ENCODE results near the gene FAM114A1. TPM values are rescaled to one million over a fixed set of nuclear protein-coding genes. Genes with fewer than 3 reads are reported as not detected.

Gene FAM114A1
- total and polyA plus RNA-seq, 2 of the 8 experiments (the other 6 are each of a cell fraction or from before 2014, with no cell fraction given) = 9.5 to 12.0 TPM

- H2BK15ac ChIP-seq (ENCODE audit: low read length) = no peak overlapping the region
- H3K14ac ChIP-seq (ENCODE audit: insufficient read length) = no peak overlapping the region
- H2AK5ac ChIP-seq (ENCODE audit: low read depth, low read length) = no peak overlapping the region
- H4K8ac ChIP-seq (ENCODE audit: extremely low read depth, insufficient read depth, low read length) = no peak overlapping the region
- no peak overlapping the region for H4K91ac ChIP-seq (replicated peaks; ENCODE audit: insufficient read length, low read length)
- H3K4ac ChIP-seq (replicated peaks; ENCODE audit: insufficient read length, low read depth, low read length) = no peak overlapping the region
- no peaks in the 10 kb centered on the region; a peak in 1 of 8 replicates for H3K36me3 ChIP-seq (ENCODE audit: control insufficient read depth in 2 of 4, insufficient read depth in 4 of 4, low read length in 3 of 4)
- ChIA-PET POLR2A (ENCODE audit: partially characterized antibody) (no interaction called here), CTCF (ENCODE audit: partially characterized antibody) (interaction anchor here (1.1 to 3.8 kb wide), 6 partner anchors 11 to 237 kb away, joined by 3 to 22 read pairs (median 8); no protein-coding TSS in a partner anchor)
- no peak overlapping the region for H3K23ac ChIP-seq (ENCODE audit: insufficient read length)
- 87% methylated on average over 10 of the region's 10 CpGs; no CpG with 5 or more reads in 1 of the 2 experiments for WGBS, 2 experiments (ENCODE audit: extremely low coverage in 1 of 2, insufficient coverage in 1 of 2, insufficient read length in 1 of 2, insufficient replicate concordance in 2 of 2, low coverage in 1 of 2, low lambda C conversion rate in 2 of 2, missing lambda C conversion rate in 1 of 2)
- no peaks in the 10 kb centered on the region for H4K20me1 ChIP-seq (replicated peaks in 1 of 2; ENCODE audit: control insufficient read depth in 1 of 2, insufficient read depth in 2 of 2, low read length in 2 of 2)
- H3K79me2 ChIP-seq (ENCODE audit: control insufficient read depth in 1 of 2, insufficient read depth in 2 of 2, low read length in 2 of 2) = no peaks in the 10 kb centered on the region
- H4K5ac ChIP-seq (ENCODE audit: insufficient read length, low read depth, low read length) = no peak overlapping the region
- no peak overlapping the region for H3K56ac ChIP-seq (replicated peaks; ENCODE audit: insufficient read length, low read depth, low read length)
- no peaks in the 10 kb centered on the region for H3K27me3 ChIP-seq (replicated peaks in 1 of 4; ENCODE audit: control insufficient read depth in 3 of 4, extremely low read depth in 1 of 4, insufficient read depth in 3 of 4, low read length in 3 of 4)
- no peak overlapping the region for H3K4me3 ChIP-seq (ENCODE audit: extremely low read depth in 1 of 4, insufficient read depth in 2 of 4, low read depth in 3 of 4, low read length in 4 of 4)
- H2AFZ ChIP-seq (ENCODE audit: low read length) = no peak overlapping the region
- H3K9me3 ChIP-seq (ENCODE audit: insufficient read depth in 2 of 2, low read depth in 1 of 2, low read length in 1 of 2) = no peaks in the 10 kb centered on the region
- H3K9ac ChIP-seq (replicated peaks in 1 of 4; ENCODE audit: extremely low read depth in 1 of 4, low read depth in 3 of 4, low read length in 3 of 4) = no peak overlapping the region
- H2BK120ac ChIP-seq (replicated peaks; ENCODE audit: low read depth, low read length) = no peak overlapping the region
- no peak overlapping the region for H3K4me2 ChIP-seq (ENCODE audit: insufficient read depth in 1 of 2, low read depth in 2 of 2, low read length in 2 of 2)
- no peak overlapping the region for H2BK12ac ChIP-seq (ENCODE audit: low read depth, low read length)
- no peak overlapping the region for H3K18ac ChIP-seq (ENCODE audit: extremely low read depth, low read length)
- H3K27ac ChIP-seq (ENCODE audit: low read depth, low read length) = no peak overlapping the region
- FAIRE-seq (no peak), DNase-seq (ENCODE audit: low read depth in 1 of 2, low spot score in 2 of 2) (no peak)
- no peaks in the 10 kb centered on the region; a peak in 1 of 7 replicates for H3K4me1 ChIP-seq (replicated peaks in 1 of 4; ENCODE audit: control insufficient read depth in 3 of 4, insufficient read depth in 4 of 4, low read length in 3 of 4)
- H3K23me2 ChIP-seq (ENCODE audit: low read depth, low read length) = no peaks in the 10 kb centered on the region
- H3K79me1 ChIP-seq (ENCODE audit: low read depth, low read length) = no peaks in the 10 kb centered on the region
- no peak overlapping the region for H2BK20ac ChIP-seq (ENCODE audit: low read length)
- H2BK5ac ChIP-seq (ENCODE audit: low read depth, low read length) = no peak overlapping the region
- TF ChIP-seq EGR1 (IDR thresholded peaks at IDR 0.05; ENCODE audit: borderline replicate concordance, low read depth, low read length) = no peak
- TF ChIP-seq, protein P1, sequence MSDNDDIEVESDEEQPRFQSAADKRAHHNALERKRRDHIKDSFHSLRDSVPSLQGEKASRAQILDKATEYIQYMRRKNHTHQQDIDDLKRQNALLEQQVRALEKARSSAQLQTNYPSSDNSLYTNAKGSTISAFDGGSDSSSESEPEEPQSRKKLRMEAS (IDR thresholded peaks at IDR 0.05) = no peak
- no peak for TF ChIP-seq POLR2A (IDR thresholded peaks at IDR 0.05; ENCODE audit: control extremely low read depth in 1 of 2, low read depth in 2 of 2, low read length in 2 of 2)
- TF ChIP-seq KDM5A (IDR thresholded peaks at IDR 0.05; ENCODE audit: low read length) = no peak
- no peak for TF ChIP-seq GABPA (IDR thresholded peaks at IDR 0.05; ENCODE audit: borderline replicate concordance, insufficient read depth, low read length)
- TF ChIP-seq FOSL1 (IDR thresholded peaks at IDR 0.05; ENCODE audit: insufficient read depth, low read depth, low read length) = no peak
- TF ChIP-seq RFX5 (IDR thresholded peaks at IDR 0.05; ENCODE audit: borderline replicate concordance, low read depth, low read length) = no peak
- TF ChIP-seq ZNF274 (IDR thresholded peaks at IDR 0.05; ENCODE audit: borderline replicate concordance, extremely low read depth, low read length) = no peak
Measured at GRCh38 chr4:38891051-38891983, 23.7 kb downstream of the FAM114A1 start.

All from H1 (cell line).